Activated naive CD8-positive, alpha-beta T cell (primary cell): Measurements from ENCODE around the gene GK2.

Experiments
- H3K27ac Mint-ChIP-seq: one replicate; pipeline ENCODE4 v1.8.0; 2021; ENCODE audit warnings: mixed read lengths
- H3K27me3 Mint-ChIP-seq: one replicate; pipeline ENCODE4 v1.8.0; 2021; ENCODE audit warnings: mixed read lengths
- H3K36me3 Mint-ChIP-seq: one replicate; pipeline ENCODE4 v1.8.0; 2021; ENCODE audit warnings: mixed read lengths
- H3K4me1 Mint-ChIP-seq: one replicate; pipeline ENCODE4 v1.8.0; 2021; ENCODE audit warnings: low read depth, mixed read lengths
- H3K4me3 Mint-ChIP-seq: one replicate; pipeline ENCODE4 v1.8.0; 2021; ENCODE audit warnings: mild to moderate bottlenecking, mixed read lengths
- H3K9me3 Mint-ChIP-seq: one replicate; pipeline ENCODE4 v1.8.0; 2021; ENCODE audit warnings: low read depth, mixed read lengths

Gene GK2

DNA sequence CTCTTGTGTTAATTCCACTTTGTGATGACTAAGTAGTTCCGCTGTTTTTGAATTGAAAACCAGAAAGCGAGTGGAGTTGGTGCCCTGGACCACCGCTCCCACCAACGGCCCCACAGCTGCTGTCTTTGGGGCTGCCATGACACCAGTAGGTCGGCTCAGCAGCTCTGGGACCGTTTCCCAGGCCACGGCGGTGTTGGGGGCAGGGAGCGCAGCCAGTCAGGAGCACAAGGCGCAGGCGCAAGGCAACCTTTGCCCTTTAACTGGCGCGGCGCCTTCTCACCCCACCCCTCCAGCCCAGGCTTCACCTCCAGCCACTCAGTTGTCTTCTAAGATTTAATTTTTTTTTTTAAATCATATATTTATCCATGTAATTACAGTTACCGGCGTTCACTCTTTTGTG, at the start of gene GK2:
Gene GK2, minus strand, starts transcription at position 166 of the 400 bp plus-strand sequence. Its CDS starts 28 bp downstream, at position 138.
- H3K36me3 Mint-ChIP-seq: no peaks in the 10 kb centered on the region
- no peaks in the 10 kb centered on the region for H3K27me3 Mint-ChIP-seq
- H3K4me1 Mint-ChIP-seq: no peaks in the 10 kb centered on the region
- no peak within 1 kb of the TSS for H3K27ac Mint-ChIP-seq
- no peaks in the 10 kb centered on the region for H3K9me3 Mint-ChIP-seq
- no peak within 1 kb of the TSS for H3K4me3 Mint-ChIP-seq

DNA sequence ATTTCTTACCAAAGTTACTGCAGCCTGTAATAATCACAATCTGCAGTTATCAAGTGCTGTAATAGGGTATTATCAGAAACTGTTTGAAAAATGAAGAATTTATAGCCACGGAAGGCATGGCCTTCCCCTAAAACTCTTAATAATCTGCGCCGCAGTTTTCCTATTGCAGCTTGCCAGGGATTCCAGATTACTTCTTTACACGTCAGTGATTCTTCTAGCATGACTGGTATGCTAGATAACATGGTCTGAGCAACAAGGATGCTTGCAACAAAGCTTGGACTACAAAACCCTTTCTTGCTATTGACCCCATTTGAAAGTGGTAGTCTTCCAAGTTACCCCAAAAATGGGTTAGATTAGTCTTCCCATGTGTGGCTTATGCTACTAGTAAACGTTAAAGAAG, 47.2 kb upstream of the GK2 start:
- Mint-ChIP-seq H3K36me3 (no peaks in the 10 kb centered on the region), H3K27ac (no peak overlapping the region), H3K4me1 (no peaks in the 10 kb centered on the region), H3K9me3 (no peaks in the 10 kb centered on the region), H3K4me3 (no peak overlapping the region), H3K27me3 (peaks cover 1% of the 10 kb centered on the region)

DNA sequence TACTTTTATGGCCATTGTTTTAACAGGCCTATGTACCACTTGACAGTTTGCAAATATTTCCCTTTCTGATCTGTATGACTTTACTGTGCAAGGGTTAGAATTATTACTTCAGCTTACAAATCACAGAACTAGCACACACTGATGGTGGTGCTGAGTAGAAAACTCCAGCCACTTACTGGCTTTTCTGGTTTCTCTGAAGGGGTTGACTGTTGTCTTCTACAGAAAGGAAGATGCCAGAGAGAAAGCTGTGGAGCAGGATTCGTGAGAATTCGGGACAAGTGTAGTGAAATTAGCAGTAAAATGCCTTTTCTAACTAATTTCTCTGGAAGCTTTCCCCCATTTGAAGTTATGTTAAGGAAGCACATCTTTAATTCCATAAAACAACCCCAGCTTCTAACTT, 46.6 kb upstream of the GK2 start:
- Mint-ChIP-seq H3K4me3 (no peak overlapping the region), H3K4me1 (no peaks in the 10 kb centered on the region), H3K9me3 (no peaks in the 10 kb centered on the region), H3K27ac (no peak overlapping the region), H3K27me3 (peaks cover 1% of the 10 kb centered on the region), H3K36me3 (no peaks in the 10 kb centered on the region)

DNA sequence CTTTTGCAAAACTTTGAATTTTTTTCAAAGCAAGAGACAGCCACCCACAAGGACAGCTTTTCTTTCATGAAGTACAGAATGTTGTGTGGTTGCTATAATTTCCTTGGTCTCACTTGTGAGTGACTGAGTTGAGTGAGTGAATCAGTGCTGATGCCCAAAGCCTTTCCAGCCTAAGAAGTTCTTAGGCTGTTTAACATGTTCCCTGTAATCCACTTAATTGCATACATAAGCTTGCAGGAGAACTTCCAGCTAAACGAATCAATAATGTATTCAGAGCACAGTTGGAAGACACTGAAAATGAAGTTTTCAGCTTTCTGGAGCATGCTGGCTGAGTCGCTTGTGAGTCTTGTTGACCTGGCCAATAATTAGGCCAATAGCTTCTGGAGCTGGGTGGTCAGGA, 42.0 kb upstream of the GK2 start:
- Mint-ChIP-seq H3K27ac (no peak overlapping the region), H3K9me3 (no peaks in the 10 kb centered on the region), H3K36me3 (no peaks in the 10 kb centered on the region), H3K4me1 (no peaks in the 10 kb centered on the region), H3K4me3 (no peak overlapping the region), H3K27me3 (no peaks in the 10 kb centered on the region)

DNA sequence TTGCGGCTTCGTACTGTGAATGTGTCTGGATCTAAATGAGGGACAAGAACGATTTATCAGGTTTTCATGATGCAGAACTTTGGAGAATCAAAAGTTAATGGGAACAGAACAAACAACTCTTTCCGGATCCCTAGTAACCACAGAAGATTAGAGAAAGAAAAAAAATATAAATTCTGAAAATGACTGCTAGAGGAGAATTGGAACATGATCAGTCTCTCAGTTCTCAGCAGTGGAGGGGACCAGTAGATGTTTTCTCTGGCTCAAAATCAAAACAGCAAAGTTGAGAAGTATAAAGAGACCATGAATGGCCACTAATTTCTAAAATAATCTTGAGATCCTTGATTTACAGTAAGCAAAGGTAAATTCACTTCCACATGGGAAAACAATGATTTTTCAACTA, 38.1 kb upstream of the GK2 start:
- Mint-ChIP-seq H3K27me3 (no peaks in the 10 kb centered on the region), H3K9me3 (no peaks in the 10 kb centered on the region), H3K36me3 (no peaks in the 10 kb centered on the region), H3K27ac (no peak overlapping the region), H3K4me3 (no peak overlapping the region), H3K4me1 (no peaks in the 10 kb centered on the region)

DNA sequence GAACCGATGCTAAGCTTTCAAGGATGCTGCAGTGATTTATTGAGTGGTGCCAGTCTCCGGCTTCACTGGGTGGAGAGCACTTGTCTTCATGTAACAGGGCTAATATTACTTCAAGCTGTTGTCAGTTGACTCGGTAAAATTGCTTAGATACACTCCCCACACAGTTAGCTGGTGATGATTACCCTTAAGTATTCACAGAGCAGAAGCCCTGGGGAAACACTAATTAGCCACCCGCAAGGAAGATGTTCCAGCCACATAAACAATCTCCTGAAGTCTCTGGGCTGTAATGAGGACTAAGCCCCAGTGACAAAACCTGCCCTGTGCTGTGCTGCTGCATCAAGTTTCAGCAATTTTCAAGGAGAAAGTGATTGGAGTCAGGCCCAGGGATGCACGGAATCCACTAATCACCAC, 37.3 kb upstream of the GK2 start:
- no peaks in the 10 kb centered on the region for H3K27me3 Mint-ChIP-seq
- no peak overlapping the region for H3K27ac Mint-ChIP-seq
- H3K4me3 Mint-ChIP-seq: no peak overlapping the region
- no peaks in the 10 kb centered on the region for H3K36me3 Mint-ChIP-seq
- H3K4me1 Mint-ChIP-seq: no peaks in the 10 kb centered on the region
- no peaks in the 10 kb centered on the region for H3K9me3 Mint-ChIP-seq

DNA sequence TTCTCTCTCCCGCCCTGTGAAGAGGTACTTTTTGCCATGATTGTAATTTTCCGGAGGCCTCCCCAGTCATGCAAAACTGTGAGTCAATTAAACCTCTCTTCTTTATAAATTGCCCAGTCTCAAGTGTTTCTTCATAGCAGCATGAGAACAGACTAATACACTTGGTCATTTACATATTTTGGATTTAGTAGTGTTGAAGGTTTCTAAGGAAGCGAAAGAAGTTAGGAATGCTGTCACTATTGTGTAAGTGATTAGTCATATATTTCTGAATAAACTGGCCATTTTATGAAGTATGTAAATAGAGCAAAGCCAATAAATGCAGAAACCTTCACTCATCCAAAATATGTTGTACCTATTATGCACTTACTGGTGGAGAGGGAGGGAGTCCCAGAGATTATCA, 34.4 kb upstream of the GK2 start:
- H3K4me1 Mint-ChIP-seq: no peaks in the 10 kb centered on the region
- H3K4me3 Mint-ChIP-seq: no peak overlapping the region
- H3K27ac Mint-ChIP-seq: no peak overlapping the region
- H3K27me3 Mint-ChIP-seq: no peaks in the 10 kb centered on the region
- peaks cover 3% of the 10 kb centered on the region for H3K9me3 Mint-ChIP-seq
- no peaks in the 10 kb centered on the region for H3K36me3 Mint-ChIP-seq

DNA sequence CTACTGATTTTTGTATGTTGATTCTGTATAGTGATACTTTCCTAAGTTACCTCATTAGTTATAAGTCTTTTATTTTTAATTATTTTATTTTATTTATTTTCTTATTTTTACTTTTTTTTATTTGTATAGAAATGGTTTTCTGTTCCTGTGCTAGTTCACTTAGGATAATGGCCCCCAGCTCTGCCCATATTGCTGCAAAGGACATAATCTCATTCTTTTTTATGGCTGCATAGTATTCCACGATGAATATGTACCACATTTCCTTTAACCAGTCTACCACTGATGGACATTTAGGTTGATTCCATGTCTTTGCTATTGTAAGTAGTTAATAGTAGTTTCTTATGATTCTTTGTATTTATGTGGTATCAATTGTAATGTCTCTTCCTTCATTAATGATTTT, 31.5 kb upstream of the GK2 start:
- Mint-ChIP-seq H3K9me3 (peaks cover 3% of the 10 kb centered on the region), H3K27ac (no peak overlapping the region), H3K27me3 (no peaks in the 10 kb centered on the region)

DNA sequence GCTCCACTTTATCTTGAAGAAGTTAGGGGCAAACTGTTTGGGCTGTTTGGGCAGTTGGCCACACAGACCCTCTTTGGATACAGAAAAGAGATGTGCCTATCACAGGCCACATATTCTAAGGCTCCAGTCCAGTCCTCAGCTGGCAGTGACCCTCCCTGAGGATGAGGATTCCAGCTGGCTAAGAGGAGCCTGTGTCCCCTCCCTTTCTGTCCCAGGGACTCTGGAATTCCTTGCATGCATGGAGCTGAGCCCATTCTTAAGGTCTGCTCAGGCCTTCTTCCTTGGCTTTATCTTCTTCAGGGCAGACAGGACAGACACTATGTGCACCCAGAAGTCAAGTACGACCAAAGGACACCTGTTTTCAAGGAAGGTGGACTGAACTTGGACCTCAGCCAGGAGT, 23.8 kb upstream of the GK2 start:
- Mint-ChIP-seq H3K4me3 (no peak overlapping the region), H3K9me3 (no peaks in the 10 kb centered on the region), H3K27ac (no peak overlapping the region), H3K4me1 (no peaks in the 10 kb centered on the region), H3K36me3 (no peaks in the 10 kb centered on the region), H3K27me3 (no peaks in the 10 kb centered on the region)

More for the DNA sequence above, 31.5 kb upstream of the GK2 start:
- Mint-ChIP-seq H3K4me1 (no peaks in the 10 kb centered on the region), H3K4me3 (no peak overlapping the region), H3K36me3 (no peaks in the 10 kb centered on the region)

DNA sequence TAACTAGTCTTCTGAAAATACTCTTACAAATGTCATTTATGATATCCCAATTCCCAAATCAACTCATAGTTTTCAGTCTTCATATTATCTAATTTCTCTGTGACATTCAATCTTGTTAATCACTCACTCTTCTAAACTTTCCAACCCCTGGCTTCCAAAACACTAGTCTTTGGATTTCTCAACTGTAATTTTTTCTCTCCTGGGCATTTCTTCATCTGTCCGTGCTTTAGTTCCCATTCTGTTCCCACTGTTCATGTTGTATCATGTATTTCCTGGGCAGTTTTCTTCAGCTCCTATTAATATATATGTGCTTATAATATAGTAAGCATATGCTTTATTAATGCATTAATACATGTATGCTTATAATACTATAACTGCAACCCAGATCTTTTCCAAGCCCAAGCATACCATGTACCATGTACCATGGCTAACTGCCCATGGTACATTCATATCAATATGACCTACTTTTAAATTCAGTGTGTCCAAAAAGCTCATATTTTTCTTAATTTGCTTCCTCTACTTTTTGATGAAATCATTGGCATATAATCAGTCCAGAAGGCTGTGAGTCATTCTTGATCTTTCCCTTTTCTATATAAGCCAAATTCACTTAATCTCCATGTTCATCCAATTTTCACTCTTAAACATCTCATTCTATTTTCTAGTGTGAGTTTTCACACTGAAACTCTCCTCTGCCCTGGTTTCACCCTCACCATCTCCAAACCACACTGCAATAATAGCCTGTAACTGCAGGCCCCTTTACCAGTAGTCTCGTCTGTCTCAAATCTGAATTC, 21.3 kb upstream of the GK2 start:
- H3K36me3 Mint-ChIP-seq: no peaks in the 10 kb centered on the region
- no peaks in the 10 kb centered on the region for H3K9me3 Mint-ChIP-seq
- no peak overlapping the region for H3K27ac Mint-ChIP-seq
- no peaks in the 10 kb centered on the region for H3K4me1 Mint-ChIP-seq
- H3K4me3 Mint-ChIP-seq: no peak overlapping the region
- H3K27me3 Mint-ChIP-seq: no peaks in the 10 kb centered on the region

DNA sequence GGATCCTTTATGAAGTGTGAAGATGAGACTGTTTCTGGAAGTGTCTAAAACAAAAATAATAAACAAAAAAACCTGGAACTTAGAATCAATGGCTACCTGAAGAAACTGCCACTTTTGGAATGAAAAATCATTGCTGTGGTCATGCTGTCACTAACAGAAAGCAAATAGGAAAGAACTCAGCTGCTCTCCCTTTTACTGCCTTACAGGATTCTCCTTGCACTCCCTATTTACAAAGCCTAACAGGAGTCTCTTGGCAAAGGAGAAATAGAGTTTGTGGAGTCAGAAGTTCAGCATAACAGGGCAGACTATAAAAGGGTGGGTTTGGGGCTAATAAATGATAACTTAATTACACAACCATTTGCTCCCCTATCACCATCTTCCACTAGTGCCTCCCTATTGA, 19.0 kb upstream of the GK2 start:
- Mint-ChIP-seq H3K4me3 (no peak overlapping the region), H3K9me3 (no peaks in the 10 kb centered on the region), H3K4me1 (no peaks in the 10 kb centered on the region), H3K27ac (no peak overlapping the region), H3K27me3 (no peaks in the 10 kb centered on the region), H3K36me3 (no peaks in the 10 kb centered on the region)

DNA sequence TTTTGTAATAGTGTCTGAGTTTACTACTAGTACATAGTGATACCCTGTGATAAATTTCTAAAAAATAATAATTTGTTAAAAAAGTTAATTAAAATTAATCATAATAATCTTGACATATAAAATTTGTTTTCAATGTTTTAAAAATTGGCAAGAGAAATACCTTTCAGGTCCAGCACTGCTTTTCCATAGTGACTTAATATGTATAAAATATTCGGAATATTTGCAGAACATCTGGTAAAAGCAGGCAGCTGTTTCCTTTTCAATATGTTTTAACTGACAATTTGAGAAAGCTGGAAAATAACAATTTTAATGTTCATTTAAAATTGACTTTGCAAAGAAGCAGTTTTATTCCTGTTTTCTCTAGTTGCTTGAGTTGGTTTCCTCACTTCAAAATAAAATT, 17.6 kb upstream of the GK2 start:
- H3K27me3 Mint-ChIP-seq: no peaks in the 10 kb centered on the region
- H3K4me3 Mint-ChIP-seq: no peak overlapping the region
- no peak overlapping the region for H3K27ac Mint-ChIP-seq
- no peaks in the 10 kb centered on the region for H3K4me1 Mint-ChIP-seq
- peaks cover 2% of the 10 kb centered on the region for H3K9me3 Mint-ChIP-seq
- no peaks in the 10 kb centered on the region for H3K36me3 Mint-ChIP-seq

DNA sequence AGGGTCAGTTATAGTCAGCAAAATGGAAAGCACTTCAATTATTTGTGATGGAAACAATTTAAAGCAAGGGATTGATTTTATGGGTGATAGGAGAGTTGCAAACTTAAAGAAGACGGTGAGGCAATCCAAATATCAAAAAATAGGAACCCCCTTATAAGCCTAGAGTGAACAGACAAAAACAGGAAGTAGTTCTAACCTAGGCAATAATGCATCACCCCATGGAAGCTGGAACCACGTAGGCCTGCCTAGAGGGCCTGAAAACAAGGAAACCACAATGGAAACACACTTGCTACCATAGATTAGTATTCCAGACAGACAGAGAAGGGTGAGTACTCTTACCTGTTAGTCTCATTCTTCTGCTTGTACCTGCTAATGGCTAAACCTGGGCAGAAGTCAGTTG, 13.5 kb upstream of the GK2 start:
- H3K4me3 Mint-ChIP-seq: no peak overlapping the region
- no peaks in the 10 kb centered on the region for H3K4me1 Mint-ChIP-seq
- no peaks in the 10 kb centered on the region for H3K36me3 Mint-ChIP-seq
- no peak overlapping the region for H3K27ac Mint-ChIP-seq
- H3K9me3 Mint-ChIP-seq: peaks cover 7% of the 10 kb centered on the region
- H3K27me3 Mint-ChIP-seq: no peaks in the 10 kb centered on the region

DNA sequence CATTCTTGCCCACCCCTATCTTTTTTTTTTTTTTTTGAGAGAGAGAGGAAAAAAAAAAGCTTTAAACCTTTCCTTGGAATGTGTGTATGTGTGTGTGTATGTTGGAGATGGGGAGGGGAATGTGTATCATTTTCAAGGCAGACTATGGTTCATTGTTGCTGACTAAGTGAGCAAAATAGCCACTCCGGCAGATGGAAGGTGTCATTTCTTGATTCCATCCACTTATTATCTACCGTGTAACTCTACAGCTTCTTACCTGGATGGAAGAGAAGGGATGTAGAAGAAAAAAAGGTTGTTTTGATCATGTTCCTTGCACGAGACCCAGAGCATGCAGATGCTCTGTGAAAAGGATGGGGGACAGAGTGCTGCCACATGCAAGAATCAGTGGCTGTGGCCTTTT, 5.9 kb upstream of the GK2 start:
- H3K4me3 Mint-ChIP-seq: no peak overlapping the region
- no peaks in the 10 kb centered on the region for H3K4me1 Mint-ChIP-seq
- no peaks in the 10 kb centered on the region for H3K27me3 Mint-ChIP-seq
- H3K27ac Mint-ChIP-seq: no peak overlapping the region
- H3K36me3 Mint-ChIP-seq: no peaks in the 10 kb centered on the region
- no peaks in the 10 kb centered on the region for H3K9me3 Mint-ChIP-seq

DNA sequence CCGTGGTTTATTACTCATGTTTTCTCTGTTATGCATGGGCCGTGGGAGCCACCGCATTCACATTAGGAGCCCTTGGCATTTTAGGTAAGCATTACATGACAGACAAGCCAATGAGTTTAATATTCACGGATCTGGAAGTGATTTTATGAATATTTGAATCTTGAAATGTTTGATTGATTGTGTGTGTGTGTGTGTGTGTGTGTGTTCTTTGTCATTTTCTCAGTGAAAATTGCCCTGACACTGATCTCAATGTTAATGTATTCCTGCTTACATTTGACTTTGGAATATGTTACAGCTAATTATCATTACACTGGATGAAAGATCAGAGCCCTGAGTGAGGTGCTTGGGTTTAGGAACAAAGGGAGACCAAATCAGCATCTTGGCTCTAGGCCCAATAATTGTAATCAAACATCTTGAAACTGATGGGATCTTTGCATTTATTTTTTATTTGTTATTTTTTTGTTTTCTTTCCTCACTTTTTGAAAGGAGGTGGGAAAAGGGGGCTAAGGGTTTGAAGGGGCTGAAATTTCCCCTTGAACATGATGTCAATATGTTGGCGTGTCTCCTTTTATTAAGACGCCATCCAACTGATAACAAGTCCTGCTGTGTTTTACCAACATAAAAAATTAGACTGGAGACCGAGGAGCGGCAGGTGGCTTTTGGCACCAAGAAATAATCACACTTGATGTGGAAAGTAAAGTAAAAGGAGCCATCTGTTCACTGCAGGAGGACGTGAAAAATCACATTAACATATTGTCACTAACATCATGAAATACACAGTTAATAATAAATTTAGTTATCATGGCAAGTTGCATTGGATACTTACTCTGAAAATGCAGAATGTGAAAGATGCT, 5.2 kb upstream of the GK2 start:
- Mint-ChIP-seq H3K27me3 (no peaks in the 10 kb centered on the region), H3K27ac (no peak overlapping the region), H3K9me3 (no peaks in the 10 kb centered on the region)

More for the DNA sequence above, 5.2 kb upstream of the GK2 start:
- no peaks in the 10 kb centered on the region for H3K4me1 Mint-ChIP-seq
- no peaks in the 10 kb centered on the region for H3K36me3 Mint-ChIP-seq
- no peak overlapping the region for H3K4me3 Mint-ChIP-seq
